Fibroblast of pulmonary artery (primary cell): ENCODE measurements around the gene RAD51AP1.

ENCODE experiments used
- DNase-seq: peaks from one replicate; pipeline ENCODE4 v3.0.0-alpha.2; 2010; ENCODE audit warnings: low read depth
- H3K4me3 ChIP-seq: replicated peaks from 2 replicates; pipeline ENCODE4 v1.5.1; 2011; ENCODE audit warnings: low read depth, mild to moderate bottlenecking, control low read depth, low read length, moderate library complexity
- CTCF ChIP-seq: IDR thresholded peaks from 2 replicates; pipeline ENCODE4 v1.5.1; 2011; ENCODE audit warnings: mild to moderate bottlenecking, control low read depth, low read length, inconsistent platforms; ENCODE audit errors: missing control alignments

RAD51AP1 gene

GRCh38 chr12:4530982-4531586 lies 7.6 kb upstream of the RAD51AP1 start:
- no peak overlapping the region for H3K4me3 ChIP-seq
- TF ChIP-seq CTCF, result no peak
- DNase-seq, result no peak

- no peak for TF ChIP-seq CTCF
- no peak overlapping the region for H3K4me3 ChIP-seq
- DNase-seq, result no peak
Measured at GRCh38 chr12:4535092-4535491, 3.6 kb upstream of the RAD51AP1 start.

GRCh38 chr12:4535871-4536270 lies 2.8 kb upstream of the RAD51AP1 start:
- no peak for TF ChIP-seq CTCF
- no peak for DNase-seq

GRCh38 chr12:4539167-4539870 lies 629 bp downstream of the RAD51AP1 start:
- no peak for TF ChIP-seq CTCF
- H3K4me3 ChIP-seq, result peak overlapping the region; percentile 96
- no peak for DNase-seq

More at GRCh38 chr12:4535871-4536270, 2.8 kb upstream of the RAD51AP1 start:
- H3K4me3 ChIP-seq, result no peak overlapping the region

- no peak for TF ChIP-seq CTCF
- H3K4me3 ChIP-seq, result no peak overlapping the region
- no peak for DNase-seq
Measured at GRCh38 chr12:4540170-4540569, 1.5 kb downstream of the RAD51AP1 start.

GRCh38 chr12:4540638-4541037 lies 1.9 kb downstream of the RAD51AP1 start:
- no peak overlapping the region for H3K4me3 ChIP-seq
- DNase-seq, result no peak
- no peak for TF ChIP-seq CTCF

- H3K4me3 ChIP-seq, result no peak overlapping the region
- no peak for TF ChIP-seq CTCF
- DNase-seq, result no peak
Measured at GRCh38 chr12:4545195-4545594, 6.5 kb downstream of the RAD51AP1 start.
